Measurements from ENCODE around the gene SLC2A2. TPM values are rescaled to one million over a fixed set of nuclear protein-coding genes. Genes with fewer than 3 reads are reported as not detected.

The SLC2A2 gene
- under 1 TPM in 1 of 8 experiments, not detected in 7; 0.17 TPM for total RNA-seq

GRCh38 chr3:171026597-171027293 is at the start of gene SLC2A2:
SLC2A2 (minus strand) TSS chr3:171026720; CDS start chr3:171026670, 50 bp downstream.
- WGBS, 10 experiments: 79 to 100% (median 100%) methylated on average over 1 to 4 of the region's 4 CpGs; no CpG with 5 or more reads in 2 of the 10 experiments
- ATAC-seq (replicated peaks in 6 of 8): no peak
- Histone ChIP-seq H3K4me1 (replicated peaks in 1 of 2) (no peaks in the 10 kb centered on the region), H3K4me3 (no peak within 1 kb of the TSS), H3K27ac (no peak within 1 kb of the TSS)
- in situ Hi-C loops (cut with MboI; ENCODE audit: low pct_unique_long_range_greater_than_20kb in 2 of 9, low sequenced_read_pairs in 9 of 9, unreplicated experiment in 9 of 9): no loop called here

- H3K4me1 ChIP-seq (replicated peaks in 1 of 2): no peaks in the 10 kb centered on the region
- no peak overlapping the region for H3K4me3 ChIP-seq
- H3K27ac ChIP-seq: no peak overlapping the region
- ATAC-seq (replicated peaks in 6 of 8): no peak
- in situ Hi-C loops (cut with MboI; ENCODE audit: low pct_unique_long_range_greater_than_20kb in 2 of 9, low sequenced_read_pairs in 9 of 9, unreplicated experiment in 9 of 9): loop anchor here in 2 of 9 experiments (25.0 kb wide), 1 partner anchor 90 kb away; no protein-coding TSS in a partner anchor
Measured at GRCh38 chr3:171072432-171072831, 45.9 kb upstream of the SLC2A2 start.

- Histone ChIP-seq H3K4me3 (no peak overlapping the region), H3K4me1 (replicated peaks in 1 of 2) (no peaks in the 10 kb centered on the region), H3K27ac (no peak overlapping the region)
- ATAC-seq (replicated peaks in 6 of 8): no peak
- in situ Hi-C loops (cut with MboI; ENCODE audit: low pct_unique_long_range_greater_than_20kb in 2 of 9, low sequenced_read_pairs in 9 of 9, unreplicated experiment in 9 of 9): loop anchor here in 2 of 9 experiments (25.0 kb wide), 1 partner anchor 94 kb away; no protein-coding TSS in a partner anchor
- 55 to 100% (median 93%) methylated on average over 1 to 3 of the region's 3 CpGs for WGBS, 10 experiments
Measured at GRCh38 chr3:171068658-171069057, 42.1 kb upstream of the SLC2A2 start.

- in situ Hi-C loops (cut with MboI; ENCODE audit: low pct_unique_long_range_greater_than_20kb in 2 of 9, low sequenced_read_pairs in 9 of 9, unreplicated experiment in 9 of 9): loop anchor here in 2 of 9 experiments (25.0 kb wide), 1 partner anchor 96 kb away; no protein-coding TSS in a partner anchor
- Histone ChIP-seq H3K4me1 (replicated peaks in 1 of 2) (no peaks in the 10 kb centered on the region), H3K27ac (no peak overlapping the region), H3K4me3 (no peak overlapping the region)
- WGBS, 10 experiments: 65 to 100% (median 91%) methylated on average over 2 to 6 of the region's 6 CpGs; no CpG with 5 or more reads in 1 of the 10 experiments
- no peak for ATAC-seq (replicated peaks in 6 of 8)
Measured at GRCh38 chr3:171066206-171066605, 39.7 kb upstream of the SLC2A2 start.

DNA sequence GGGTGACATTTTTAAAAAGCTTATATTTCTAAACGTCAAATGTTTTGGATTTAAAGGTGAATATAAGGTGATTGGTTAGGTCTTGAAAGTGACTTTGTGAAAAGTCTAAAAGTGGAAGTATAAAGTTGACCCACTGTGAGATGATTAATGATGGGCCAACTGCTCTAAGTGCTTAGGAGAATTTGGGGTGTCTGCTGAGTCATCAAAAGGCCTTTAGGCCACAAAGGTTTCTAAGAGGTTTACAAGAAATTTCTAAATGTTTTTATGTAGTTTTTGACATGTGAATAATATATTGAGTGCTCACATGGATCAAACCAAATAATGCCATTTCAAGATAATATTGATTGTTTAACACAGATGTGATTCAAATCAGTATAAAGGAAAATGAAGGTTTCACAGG is 39.2 kb upstream of the SLC2A2 start:
- no peaks in the 10 kb centered on the region for H3K4me1 ChIP-seq (replicated peaks in 1 of 2)
- no peak for ATAC-seq (replicated peaks in 6 of 8)
- 43 to 100% (median 94%) methylated on average over 1 of the region's 1 CpG; no CpG with 5 or more reads in 2 of the 10 experiments for WGBS, 10 experiments
- in situ Hi-C loops (cut with MboI; ENCODE audit: low pct_unique_long_range_greater_than_20kb in 2 of 9, low sequenced_read_pairs in 9 of 9, unreplicated experiment in 9 of 9): loop anchor here in 2 of 9 experiments (25.0 kb wide), 1 partner anchor 97 kb away; no protein-coding TSS in a partner anchor
- no peak overlapping the region for H3K27ac ChIP-seq
- H3K4me3 ChIP-seq: no peak overlapping the region

DNA sequence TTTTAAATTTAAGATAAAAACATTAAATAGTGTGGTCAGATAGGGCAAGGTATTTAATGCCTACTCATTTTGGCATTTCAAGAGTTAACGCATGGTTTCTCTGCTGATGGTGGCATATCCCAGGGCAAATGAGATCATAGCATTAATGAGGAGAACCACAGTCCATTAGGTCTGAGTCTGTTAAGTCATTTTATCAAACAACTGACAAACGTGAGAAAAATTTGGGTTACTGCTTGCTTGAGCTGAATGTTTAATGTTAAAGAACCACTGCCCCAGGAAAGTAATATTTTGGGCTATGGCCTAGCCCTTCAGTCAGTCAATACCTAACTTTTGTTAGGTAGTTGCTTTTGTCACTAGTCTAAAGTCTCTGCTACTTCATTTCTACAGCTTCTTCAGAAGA is 37.9 kb upstream of the SLC2A2 start:
- no peak overlapping the region for H3K27ac ChIP-seq
- whole genome bisulfite sequencing, 10 experiments: 0 to 100% (median 83%) methylated on average over 1 to 2 of the region's 2 CpGs; no CpG with 5 or more reads in 2 of the 10 experiments
- H3K4me1 ChIP-seq (replicated peaks in 1 of 2): no peaks in the 10 kb centered on the region
- in situ Hi-C loops (cut with MboI; ENCODE audit: low pct_unique_long_range_greater_than_20kb in 2 of 9, low sequenced_read_pairs in 9 of 9, unreplicated experiment in 9 of 9): loop anchor here in 2 of 9 experiments (25.0 kb wide), 1 partner anchor 98 kb away; no protein-coding TSS in a partner anchor
- H3K4me3 ChIP-seq: no peak overlapping the region
- ATAC-seq (replicated peaks in 6 of 8): no peak

- H3K4me1 ChIP-seq (replicated peaks in 1 of 2): no peaks in the 10 kb centered on the region
- H3K4me3 ChIP-seq: no peak overlapping the region
- in situ Hi-C loops (cut with MboI; ENCODE audit: low pct_unique_long_range_greater_than_20kb in 2 of 9, low sequenced_read_pairs in 9 of 9, unreplicated experiment in 9 of 9): loop anchor here in 2 of 9 experiments (25.0 kb wide), 1 partner anchor 101 kb away; no protein-coding TSS in a partner anchor
- H3K27ac ChIP-seq: no peak overlapping the region
- no peak for ATAC-seq (replicated peaks in 6 of 8)
- WGBS, 10 experiments: 88 to 100% (median 100%) methylated on average over 1 of the region's 1 CpG; no CpG with 5 or more reads in 2 of the 10 experiments
Measured at GRCh38 chr3:171061749-171062148, 35.2 kb upstream of the SLC2A2 start.

- WGBS, 10 experiments: 20 to 100% (median 92%) methylated on average over 1 to 3 of the region's 3 CpGs; no CpG with 5 or more reads in 1 of the 10 experiments
- no peak for ATAC-seq (replicated peaks in 6 of 8)
- H3K4me1 ChIP-seq (replicated peaks in 1 of 2): no peaks in the 10 kb centered on the region
- no peak overlapping the region for H3K4me3 ChIP-seq
- no peak overlapping the region for H3K27ac ChIP-seq
- in situ Hi-C loops (cut with MboI; ENCODE audit: low pct_unique_long_range_greater_than_20kb in 2 of 9, low sequenced_read_pairs in 9 of 9, unreplicated experiment in 9 of 9): loop anchor here in 3 of 9 experiments (10.0 to 25.0 kb wide), 2 partner anchors 102 to 105 kb away; no protein-coding TSS in a partner anchor
Measured at GRCh38 chr3:171059978-171060377, 33.5 kb upstream of the SLC2A2 start.

DNA sequence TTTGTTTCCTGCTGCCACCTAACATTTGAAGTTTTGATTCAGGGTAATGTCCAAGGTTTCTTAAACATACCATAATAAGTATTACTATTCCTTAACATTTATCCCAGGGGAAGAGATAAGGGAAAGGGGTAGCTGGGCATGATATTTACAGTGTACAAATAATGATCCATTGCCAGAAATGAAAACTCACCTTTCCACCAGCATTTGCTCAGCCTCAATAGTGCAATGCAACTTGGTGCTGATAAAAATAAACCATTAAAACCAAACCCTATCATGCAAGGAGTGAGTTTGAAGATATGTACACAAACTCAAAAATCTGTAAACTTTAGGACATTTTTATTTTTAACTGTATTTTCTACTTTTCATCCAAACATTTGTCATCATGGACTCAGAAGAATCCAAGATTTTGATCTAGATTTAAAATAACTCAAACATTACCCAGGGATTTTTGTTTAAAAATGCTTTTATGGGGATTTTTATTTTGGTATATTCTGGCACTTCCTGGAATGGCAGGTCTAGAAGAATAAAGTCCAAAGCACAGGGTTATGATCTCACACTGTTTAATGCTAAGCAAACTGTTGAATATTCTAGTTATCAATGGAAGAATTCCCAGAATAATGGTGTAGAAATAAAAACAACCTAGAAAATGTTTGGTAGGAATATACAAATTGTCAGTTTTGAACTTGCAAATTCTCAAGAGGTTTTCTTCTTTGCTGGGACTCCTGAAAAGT is 32.5 kb upstream of the SLC2A2 start:
- peak in 1 of 8 experiments; percentile 25 for ATAC-seq (replicated peaks in 6 of 8)
- in situ Hi-C loops (cut with MboI; ENCODE audit: low pct_unique_long_range_greater_than_20kb in 2 of 9, low sequenced_read_pairs in 9 of 9, unreplicated experiment in 9 of 9): loop anchor here in 3 of 9 experiments (10.0 to 25.0 kb wide), 2 partner anchors 103 to 106 kb away; no protein-coding TSS in a partner anchor
- no peak overlapping the region for H3K27ac ChIP-seq
- no peaks in the 10 kb centered on the region for H3K4me1 ChIP-seq (replicated peaks in 1 of 2)
- H3K4me3 ChIP-seq: no peak overlapping the region

DNA sequence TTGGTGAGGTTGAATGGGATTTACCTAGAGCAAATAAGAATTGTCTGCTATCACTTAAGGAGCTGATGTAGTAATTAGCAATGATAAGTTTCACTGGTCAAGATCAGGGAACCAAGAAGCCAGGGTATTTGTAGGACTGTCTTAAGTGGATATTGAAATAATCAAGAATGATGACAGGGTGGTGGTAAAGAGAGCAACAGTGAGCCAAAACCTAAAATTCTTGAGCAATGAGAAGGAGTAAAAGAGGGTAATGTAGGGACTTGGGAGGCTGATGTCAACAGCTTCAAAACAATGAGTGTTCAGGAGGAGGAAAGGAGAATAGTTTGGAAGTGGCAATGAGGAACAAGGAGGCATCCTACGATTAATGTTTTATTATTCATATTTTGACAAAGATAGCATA is 31.5 kb upstream of the SLC2A2 start:
- H3K4me3 ChIP-seq: no peak overlapping the region
- in situ Hi-C loops (cut with MboI; ENCODE audit: low pct_unique_long_range_greater_than_20kb in 2 of 9, low sequenced_read_pairs in 9 of 9, unreplicated experiment in 9 of 9): loop anchor here in 3 of 9 experiments (10.0 to 25.0 kb wide), 2 partner anchors 104 to 107 kb away; no protein-coding TSS in a partner anchor
- ATAC-seq (replicated peaks in 6 of 8): no peak
- no peak overlapping the region for H3K27ac ChIP-seq
- WGBS, 10 experiments: 10 to 100% (median 90%) methylated on average over 1 of the region's 1 CpG; no CpG with 5 or more reads in 2 of the 10 experiments
- H3K4me1 ChIP-seq (replicated peaks in 1 of 2): no peaks in the 10 kb centered on the region

- in situ Hi-C loops (cut with MboI; ENCODE audit: low pct_unique_long_range_greater_than_20kb in 2 of 9, low sequenced_read_pairs in 9 of 9, unreplicated experiment in 9 of 9): loop anchor here in 3 of 9 experiments (10.0 to 25.0 kb wide), 2 partner anchors 105 to 108 kb away; no protein-coding TSS in a partner anchor
- Histone ChIP-seq H3K4me1 (replicated peaks in 1 of 2) (no peaks in the 10 kb centered on the region), H3K27ac (no peak overlapping the region), H3K4me3 (no peak overlapping the region)
- WGBS, 10 experiments: 14 to 83% (median 29%) methylated on average over 1 of the region's 1 CpG; no CpG with 5 or more reads in 4 of the 10 experiments
- no peak for ATAC-seq (replicated peaks in 6 of 8)
Measured at GRCh38 chr3:171057072-171057471, 30.6 kb upstream of the SLC2A2 start.

DNA sequence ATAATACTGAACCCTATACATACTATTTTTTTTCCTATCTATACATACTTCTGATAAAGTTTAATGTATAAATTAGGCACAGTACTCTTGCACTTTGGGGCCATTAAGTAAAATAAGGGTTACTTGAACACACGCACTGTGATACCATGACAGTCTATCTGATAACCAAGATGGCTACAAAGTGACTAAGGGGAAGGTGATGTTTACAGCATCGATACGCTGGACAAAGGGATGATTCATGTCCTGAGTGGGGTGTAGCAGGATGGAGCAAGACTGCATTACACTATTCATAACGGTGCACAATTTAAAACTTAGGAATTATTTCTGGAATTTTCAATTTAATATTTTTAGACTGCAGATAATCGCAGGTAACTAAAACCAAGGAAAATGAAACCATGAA is 30.0 kb upstream of the SLC2A2 start:
- in situ Hi-C loops (cut with MboI; ENCODE audit: low pct_unique_long_range_greater_than_20kb in 2 of 9, low sequenced_read_pairs in 9 of 9, unreplicated experiment in 9 of 9): loop anchor here in 3 of 9 experiments (10.0 to 25.0 kb wide), 2 partner anchors 106 to 108 kb away; no protein-coding TSS in a partner anchor
- no peak overlapping the region for H3K27ac ChIP-seq
- H3K4me3 ChIP-seq: no peak overlapping the region
- no peaks in the 10 kb centered on the region for H3K4me1 ChIP-seq (replicated peaks in 1 of 2)
- WGBS, 10 experiments: 44 to 100% (median 81%) methylated on average over 1 to 5 of the region's 5 CpGs
- peak in 2 of 8 experiments; percentile 61 to 73 for ATAC-seq (replicated peaks in 6 of 8)
